ENCODE results near the gene FRMD4A. TPM values are rescaled to one million over a fixed set of nuclear protein-coding genes. Genes with fewer than 3 reads are reported as not detected.

Gene FRMD4A
- total and polyA plus RNA-seq, 2 of the 4 experiments (the other 2 are of a cell fraction), result 30.3 to 68.8 TPM

- Histone ChIP-seq H3K23ac (ENCODE audit: low read depth, low read length) (no peak overlapping the region), H4K5ac (ENCODE audit: low read depth, low read length) (no peak overlapping the region), H3K14ac (replicated peaks; ENCODE audit: low read depth, low read length) (no peak overlapping the region), H3K9me1 (ENCODE audit: insufficient read depth, low read length) (no peaks in the 10 kb centered on the region; the same call in 1 of the 2 replicates), H4K20me1 (ENCODE audit: insufficient read depth, low read length) (peaks cover 9% of the 10 kb centered on the region; the same call in 1 of the 2 replicates), H3K27me3 (ENCODE audit: control insufficient read depth, insufficient read depth, low read length) (no peaks in the 10 kb centered on the region), H2BK20ac (ENCODE audit: low read depth, low read length) (no peak overlapping the region), H3K18ac (ENCODE audit: low read depth, low read length) (no peak overlapping the region), H3K4me1 (ENCODE audit: control insufficient read depth, insufficient read depth, low read length) (no peaks in the 10 kb centered on the region), H3K36me3 (ENCODE audit: control insufficient read depth, insufficient read depth, low read length) (peaks cover 63% of the 10 kb centered on the region), H2AK9ac (replicated peaks; ENCODE audit: low read depth, low read length, poor library complexity) (no peak overlapping the region), H3K56ac (ENCODE audit: extremely low read depth, insufficient read depth, low read length) (no peak overlapping the region), H3K9ac (ENCODE audit: low read depth, low read length) (no peak overlapping the region), H2BK15ac (ENCODE audit: low read depth, low read length) (no peak overlapping the region), H3K79me1 (ENCODE audit: low read depth in 1 of 2, low read length in 2 of 2) (peaks cover 4 to 38% of the 10 kb centered on the region in 2 experiments; a peak in 3 of 4 replicates), H2AK5ac (ENCODE audit: low read depth, low read length) (no peak overlapping the region), H2BK5ac (ENCODE audit: low read depth, low read length, poor library complexity, severe bottlenecking) (no peak overlapping the region), H3K9me3 (ENCODE audit: control insufficient read depth, insufficient read depth, low read length) (no peaks in the 10 kb centered on the region), H3K27ac (ENCODE audit: insufficient read depth, low read length) (no peak overlapping the region), H4K91ac (ENCODE audit: insufficient read depth, low read depth, low read length) (no peak overlapping the region), H4K8ac (ENCODE audit: low read depth in 2 of 2, low read length in 2 of 2) (no peak overlapping the region), H3K4me3 (ENCODE audit: insufficient read depth, low read depth, low read length) (no peak overlapping the region), H2AFZ (replicated peaks; ENCODE audit: low read length, poor library complexity) (no peak overlapping the region), H3K4me2 (ENCODE audit: low read depth, low read length) (no peak overlapping the region), H2BK120ac (ENCODE audit: low read depth, low read length) (no peak overlapping the region), H3K4ac (ENCODE audit: low read depth, low read length) (no peak overlapping the region)
- CTCF ChIA-PET, result no interaction called here
- POLR2A ChIA-PET (ENCODE audit: unreplicated experiment), result no interaction called here
- DNase-seq, result no peak
- no TSS peak for BruUV-seq (replicated peaks)
- intact Hi-C loops (cut with micrococcal nuclease), result no loop called here
- no CpG with 5 or more reads among the region's 5 CpGs for WGBS, 2 experiments (ENCODE audit: extremely low coverage in 2 of 2, insufficient read length in 1 of 2)
- TF ChIP-seq SMC3 (IDR thresholded peaks at IDR 0.05; ENCODE audit: low read depth, low read length), result no peak
- no peak for TF ChIP-seq MXI1 (IDR thresholded peaks at IDR 0.05; ENCODE audit: borderline replicate concordance, low read depth, low read length)
- TF ChIP-seq CEBPB (IDR thresholded peaks at IDR 0.05; ENCODE audit: low read depth, low read length), result no peak
- TF ChIP-seq, protein P1, sequence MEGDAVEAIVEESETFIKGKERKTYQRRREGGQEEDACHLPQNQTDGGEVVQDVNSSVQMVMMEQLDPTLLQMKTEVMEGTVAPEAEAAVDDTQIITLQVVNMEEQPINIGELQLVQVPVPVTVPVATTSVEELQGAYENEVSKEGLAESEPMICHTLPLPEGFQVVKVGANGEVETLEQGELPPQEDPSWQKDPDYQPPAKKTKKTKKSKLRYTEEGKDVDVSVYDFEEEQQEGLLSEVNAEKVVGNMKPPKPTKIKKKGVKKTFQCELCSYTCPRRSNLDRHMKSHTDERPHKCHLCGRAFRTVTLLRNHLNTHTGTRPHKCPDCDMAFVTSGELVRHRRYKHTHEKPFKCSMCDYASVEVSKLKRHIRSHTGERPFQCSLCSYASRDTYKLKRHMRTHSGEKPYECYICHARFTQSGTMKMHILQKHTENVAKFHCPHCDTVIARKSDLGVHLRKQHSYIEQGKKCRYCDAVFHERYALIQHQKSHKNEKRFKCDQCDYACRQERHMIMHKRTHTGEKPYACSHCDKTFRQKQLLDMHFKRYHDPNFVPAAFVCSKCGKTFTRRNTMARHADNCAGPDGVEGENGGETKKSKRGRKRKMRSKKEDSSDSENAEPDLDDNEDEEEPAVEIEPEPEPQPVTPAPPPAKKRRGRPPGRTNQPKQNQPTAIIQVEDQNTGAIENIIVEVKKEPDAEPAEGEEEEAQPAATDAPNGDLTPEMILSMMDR (conservative IDR thresholded peaks at IDR 0.05; ENCODE audit: low read depth, low read length), result no peak
- no peak for TF ChIP-seq RFX5 (IDR thresholded peaks at IDR 0.05; ENCODE audit: low read depth, low read length)
- TF ChIP-seq NFE2L2 (IDR thresholded peaks at IDR 0.05; ENCODE audit: low read depth, low read length), result no peak
- no peak for TF ChIP-seq BHLHE40 (IDR thresholded peaks at IDR 0.05; ENCODE audit: low read depth, low read length)
- TF ChIP-seq CHD1 (IDR thresholded peaks at IDR 0.05; ENCODE audit: low read depth, low read length), result no peak
- TF ChIP-seq USF2 (IDR thresholded peaks at IDR 0.05; ENCODE audit: low read depth, low read length), result no peak
- TF ChIP-seq MAFK (IDR thresholded peaks at IDR 0.05; ENCODE audit: low read depth, low read length), result no peak
- TF ChIP-seq RCOR1 (IDR thresholded peaks at IDR 0.05; ENCODE audit: insufficient replicate concordance, low read length), result no peak
- no peak for TF ChIP-seq FOS (IDR thresholded peaks at IDR 0.05; ENCODE audit: low read depth, low read length)
- no peak for TF ChIP-seq RAD21 (IDR thresholded peaks at IDR 0.05; ENCODE audit: low read length)
- ATAC-seq (ENCODE audit: low read depth), result no peak
- dilution Hi-C loops (cut with HindIII; ENCODE audit: low sequenced_read_pairs, unreplicated experiment), result no loop called here
- in situ Hi-C loops (cut with MboI; ENCODE audit: low sequenced_read_pairs), result loop anchor here (25.0 kb wide), 1 partner anchor 435 kb away; no protein-coding TSS in a partner anchor
Measured at GRCh38 chr10:13651969-13652720, 678.6 kb downstream of the FRMD4A start.

All from IMR-90 (cell line).